Activated T-helper 1 cell treated with Interleukin-2 at 50 U/mL for 16 hours (primary cell): ENCODE data around the gene EZH2.

Experiments
- DNase-seq: peaks from one replicate; pipeline ENCODE4 v3.0.0-alpha.2; 2020; ENCODE audit warnings: low read depth

The EZH2 gene

DNA sequence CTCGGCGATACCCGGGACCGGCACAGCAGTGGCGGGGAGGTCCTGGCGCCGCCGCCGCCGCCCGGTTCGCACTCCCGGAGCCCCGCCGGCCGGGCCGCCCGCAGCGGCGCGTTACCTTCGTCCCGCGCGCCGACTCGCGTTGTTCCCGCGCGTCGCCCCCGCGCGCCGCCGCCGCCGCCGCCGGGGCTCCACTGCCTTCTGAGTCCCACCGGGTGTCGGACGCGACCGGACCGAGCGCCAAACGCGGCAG is at the start of gene EZH2:
Gene EZH2, minus strand, starts transcription at position 243 of the 250 bp plus-strand sequence. CDS start 36,993 bp downstream, outside the sequence.
- DNase-seq: no peak

DNA sequence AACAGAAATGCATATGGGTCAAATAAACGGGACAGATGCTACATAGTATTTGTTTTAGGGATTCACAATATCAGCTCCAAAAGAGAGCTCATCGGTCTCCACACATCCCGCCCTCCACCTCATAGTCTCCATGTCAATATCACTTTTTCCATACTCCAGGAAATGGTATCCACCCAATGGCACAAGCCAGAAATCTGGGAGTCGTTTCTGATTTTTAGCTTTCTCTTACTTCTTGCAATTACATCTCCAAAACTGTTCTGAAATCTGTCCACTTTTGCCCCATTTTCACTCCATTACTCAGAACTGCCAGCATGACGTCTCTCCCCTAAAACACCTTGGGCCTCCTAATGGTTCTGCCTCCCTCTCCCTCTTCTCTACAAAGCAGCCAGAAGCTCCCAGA is 47.4 kb upstream of the EZH2 start:
- no peak for DNase-seq

DNA sequence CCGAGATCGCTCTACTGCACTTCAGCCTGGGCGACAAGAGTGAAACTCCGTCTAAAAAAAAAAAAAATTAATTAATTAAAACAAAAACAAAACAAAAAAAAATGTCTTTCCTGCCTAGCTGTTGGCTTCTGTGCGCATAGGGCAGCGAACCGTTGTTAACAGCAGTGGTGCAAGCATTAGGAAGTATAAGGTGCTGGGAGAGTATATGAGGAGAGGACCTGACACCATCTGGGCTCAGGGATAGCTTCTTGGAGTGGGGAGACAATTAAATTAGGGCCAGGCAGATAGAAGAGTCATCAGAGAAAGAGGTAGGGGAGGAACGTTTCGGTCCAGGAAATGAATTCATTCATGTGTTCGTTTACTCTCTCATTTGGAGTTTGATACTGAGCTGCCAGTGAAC is 46.2 kb upstream of the EZH2 start:
- DNase-seq: no peak

DNA sequence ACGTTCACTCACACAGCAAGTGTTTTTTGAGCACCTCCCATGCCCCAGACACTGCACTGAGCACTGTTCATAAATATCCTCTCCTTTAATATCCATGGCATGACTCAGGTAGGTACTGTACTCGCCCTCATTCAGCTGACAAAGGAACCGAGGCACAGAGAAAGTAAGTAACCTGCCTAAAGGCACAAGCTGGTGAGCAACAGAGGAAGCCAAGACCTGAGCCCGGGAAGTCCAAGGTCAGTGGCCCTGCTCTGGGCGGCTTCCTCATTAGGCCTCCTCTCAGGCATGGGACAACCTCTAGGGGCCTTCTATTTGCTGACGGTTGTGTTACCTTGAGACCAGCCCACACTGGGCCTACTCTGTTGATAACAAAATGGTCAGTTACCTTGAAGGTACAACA is 45.1 kb upstream of the EZH2 start:
- DNase-seq: no peak

DNA sequence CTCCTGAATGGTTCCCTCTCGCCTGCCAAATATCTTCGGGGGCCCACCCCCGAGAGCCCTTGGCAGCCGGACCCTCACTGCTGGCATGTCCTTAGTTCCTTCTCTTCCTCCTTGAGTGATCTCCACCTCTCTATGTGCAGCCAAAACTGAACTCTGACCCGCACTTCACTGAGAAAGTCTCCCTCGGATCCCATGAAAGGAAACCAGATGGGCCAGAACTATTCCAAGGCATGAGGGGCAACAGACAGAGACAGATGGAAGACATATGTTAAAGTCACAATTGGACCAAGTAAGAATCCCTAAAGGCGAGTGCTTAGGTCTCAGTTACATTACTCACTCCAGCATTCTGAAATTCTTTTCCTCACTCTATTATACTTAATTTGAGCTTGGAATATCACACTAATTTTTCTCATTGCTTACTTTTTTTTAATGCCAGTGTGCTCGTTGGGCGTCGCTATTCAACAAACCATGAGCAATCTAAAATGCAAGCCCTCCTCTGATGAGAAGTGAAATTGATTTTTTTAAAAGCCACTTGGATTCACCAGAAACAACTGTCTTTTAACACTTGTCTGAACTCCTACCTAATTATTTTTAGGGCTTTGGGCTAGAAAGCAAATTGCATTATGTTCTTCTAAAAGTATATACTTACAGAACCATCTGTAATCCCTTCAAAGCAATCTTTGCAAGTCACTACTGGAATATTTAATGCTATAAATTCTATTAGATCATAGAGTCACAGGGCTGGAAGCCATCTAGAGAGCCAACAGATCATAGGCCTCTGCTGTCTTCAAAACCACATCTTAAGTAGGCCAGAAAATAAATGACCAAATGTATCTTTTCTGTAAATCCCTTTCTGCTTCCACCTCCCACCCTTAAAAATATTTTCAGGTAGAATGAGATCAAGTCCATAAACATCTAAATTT is 43.3 kb upstream of the EZH2 start:
- DNase-seq: no peak

DNA sequence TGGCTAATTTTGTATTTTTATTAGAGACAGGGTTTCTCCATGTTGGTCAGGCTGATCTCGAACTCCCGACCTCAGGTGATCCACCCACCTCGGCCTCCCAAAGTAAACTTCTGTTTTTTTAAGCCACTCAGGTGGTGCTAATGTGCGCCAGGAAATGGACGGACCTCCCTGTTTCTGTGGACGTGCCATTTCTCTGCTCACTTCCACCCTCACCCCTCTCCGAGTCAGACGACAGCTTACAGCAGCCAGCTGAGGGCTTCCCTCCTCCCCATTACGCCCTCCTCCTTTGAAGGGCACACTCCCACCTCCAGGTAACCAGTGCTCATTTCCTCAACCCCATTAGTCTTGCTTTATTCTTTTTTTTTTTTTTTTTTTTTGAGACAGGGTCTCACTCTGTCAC is 41.7 kb upstream of the EZH2 start:
- DNase-seq: no peak

DNA sequence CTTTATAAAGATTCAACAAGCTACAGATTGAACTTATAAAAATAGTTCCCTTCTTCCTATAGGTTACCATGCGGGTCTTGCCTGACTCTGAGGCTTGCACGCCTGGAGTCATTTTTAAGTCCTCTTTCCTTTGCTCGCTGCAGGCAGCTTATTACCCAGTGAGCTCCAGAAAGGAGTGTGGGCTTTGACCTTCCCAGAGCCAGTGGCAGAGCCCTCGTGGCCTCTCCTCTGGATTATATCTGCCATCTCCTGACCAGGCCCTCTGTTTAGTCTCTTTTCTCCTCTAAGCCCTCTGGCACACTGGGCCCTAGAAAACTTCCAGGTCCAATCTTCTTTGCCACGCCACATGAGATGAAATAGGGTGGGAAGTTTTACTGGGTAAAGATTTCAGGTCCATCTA is 39.9 kb upstream of the EZH2 start:
- no peak for DNase-seq

DNA sequence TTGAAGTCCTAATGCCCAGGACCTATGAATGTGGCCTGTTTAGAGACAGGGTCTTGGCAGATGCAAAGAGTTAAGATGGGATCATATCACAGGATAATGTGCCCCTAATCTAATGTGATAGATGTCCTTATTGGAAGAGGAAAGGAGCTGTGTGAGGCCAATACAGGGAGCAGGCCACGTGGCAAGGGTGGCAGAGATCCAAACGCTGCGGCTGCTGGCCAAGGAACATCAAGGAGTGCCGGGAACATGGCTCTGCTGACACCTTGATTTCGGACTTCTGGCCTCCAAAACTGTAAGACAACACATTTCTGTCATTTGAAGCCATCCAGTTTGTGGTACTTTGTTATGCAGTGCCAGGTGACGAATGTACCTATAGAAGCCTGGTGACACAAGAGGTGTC is 37.7 kb upstream of the EZH2 start:
- DNase-seq: no peak

DNA sequence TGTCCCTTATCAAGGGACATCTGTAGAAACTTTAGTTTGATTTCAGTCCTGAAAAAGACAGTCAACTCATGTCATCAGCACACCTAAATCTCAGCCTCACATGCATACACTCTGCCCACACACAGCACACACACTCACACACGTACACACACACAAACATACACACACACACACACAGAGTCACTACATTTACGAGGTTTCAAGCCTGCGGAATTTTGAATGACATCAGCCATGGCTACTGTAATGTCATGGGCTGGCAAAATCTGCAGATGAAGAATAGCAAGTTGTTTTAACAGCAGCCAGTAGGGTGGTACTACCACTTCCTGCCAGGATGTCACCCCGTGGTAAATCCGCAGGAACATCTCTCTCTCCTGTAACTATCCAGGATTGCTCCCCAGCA is 37.1 kb upstream of the EZH2 start:
- DNase-seq: no peak

DNA sequence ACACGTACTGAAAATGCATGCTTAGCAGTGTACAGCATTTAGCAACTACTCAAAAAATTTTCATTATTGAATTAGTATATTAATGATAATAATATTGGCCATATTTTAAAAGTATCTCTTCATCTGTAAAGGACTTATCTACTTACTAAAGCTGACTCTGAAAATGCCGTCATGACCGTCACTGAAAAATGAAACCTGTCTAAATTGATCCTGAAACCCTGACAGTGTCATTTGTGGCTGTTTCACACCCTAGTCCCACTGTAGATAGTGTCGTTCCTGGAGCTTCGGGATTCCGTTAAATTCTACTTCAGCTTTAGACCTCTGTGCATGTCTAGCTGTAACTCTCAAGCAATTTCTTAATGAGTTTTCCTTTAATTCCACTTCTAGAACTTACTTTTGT is 35.8 kb upstream of the EZH2 start:
- no peak for DNase-seq

DNA sequence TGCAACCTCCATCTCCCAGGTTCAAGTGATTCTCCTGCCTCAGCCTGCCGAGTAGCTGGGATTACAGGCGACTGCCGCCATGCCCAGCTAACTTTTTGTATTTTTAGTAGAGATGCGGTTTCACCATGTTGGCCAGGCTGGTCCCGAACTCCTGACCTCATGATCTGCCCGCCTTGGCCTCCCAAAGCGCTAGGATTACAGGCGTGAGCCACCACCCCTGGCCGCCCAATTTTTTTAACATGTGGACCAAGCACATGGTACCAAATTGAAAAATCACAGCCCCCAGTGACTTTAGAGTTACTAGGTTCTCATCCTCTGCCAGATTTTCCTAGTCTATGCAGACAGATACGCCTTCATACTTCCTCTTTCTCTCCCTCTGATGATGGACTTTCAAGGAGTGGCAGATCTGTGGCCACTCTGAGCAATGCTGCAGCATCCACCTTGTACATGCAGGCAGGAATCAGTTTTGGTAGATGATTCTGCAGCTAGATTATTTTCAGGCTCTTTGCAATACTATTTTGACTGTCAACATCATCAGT is 34.0 kb upstream of the EZH2 start:
- DNase-seq: no peak

DNA sequence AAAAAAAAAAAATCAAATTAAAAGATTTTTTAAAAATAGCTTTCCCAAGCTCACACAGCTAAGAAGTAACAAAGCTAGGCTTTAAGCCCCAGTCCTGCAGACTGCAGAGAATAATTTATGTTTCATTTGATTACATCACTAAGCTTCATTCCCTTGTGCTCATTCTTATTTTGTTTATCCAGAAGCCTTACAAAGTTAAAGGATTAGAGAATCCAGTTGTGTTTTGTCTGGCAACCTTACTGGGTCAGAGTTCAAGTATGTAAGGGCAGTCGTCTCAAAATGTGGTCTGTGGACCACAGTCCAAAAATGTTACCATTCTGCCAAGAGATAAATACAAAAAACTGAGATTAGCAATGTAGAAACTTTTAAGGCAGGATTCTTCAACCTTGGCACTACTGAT is 32.1 kb upstream of the EZH2 start:
- DNase-seq: no peak

DNA sequence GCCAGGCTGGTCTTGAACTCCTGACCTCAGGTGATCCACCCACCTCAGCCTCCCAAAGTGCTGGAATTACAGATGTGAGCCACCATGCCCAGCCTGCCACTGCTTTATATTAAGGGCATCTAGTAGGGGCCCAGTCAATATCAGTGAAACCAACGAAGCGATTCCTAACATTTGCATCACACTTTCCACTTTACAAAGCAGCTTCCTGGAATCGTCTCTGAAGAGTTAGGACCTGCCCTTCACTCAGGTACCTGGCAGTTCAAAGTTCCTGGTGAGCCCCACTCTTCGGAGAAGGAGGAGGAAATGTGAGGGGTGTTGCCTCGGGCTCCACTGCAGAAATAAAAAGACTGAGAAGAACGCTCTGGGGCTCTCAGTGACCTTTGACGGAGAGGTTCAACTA is 31.1 kb upstream of the EZH2 start:
- DNase-seq: no peak

DNA sequence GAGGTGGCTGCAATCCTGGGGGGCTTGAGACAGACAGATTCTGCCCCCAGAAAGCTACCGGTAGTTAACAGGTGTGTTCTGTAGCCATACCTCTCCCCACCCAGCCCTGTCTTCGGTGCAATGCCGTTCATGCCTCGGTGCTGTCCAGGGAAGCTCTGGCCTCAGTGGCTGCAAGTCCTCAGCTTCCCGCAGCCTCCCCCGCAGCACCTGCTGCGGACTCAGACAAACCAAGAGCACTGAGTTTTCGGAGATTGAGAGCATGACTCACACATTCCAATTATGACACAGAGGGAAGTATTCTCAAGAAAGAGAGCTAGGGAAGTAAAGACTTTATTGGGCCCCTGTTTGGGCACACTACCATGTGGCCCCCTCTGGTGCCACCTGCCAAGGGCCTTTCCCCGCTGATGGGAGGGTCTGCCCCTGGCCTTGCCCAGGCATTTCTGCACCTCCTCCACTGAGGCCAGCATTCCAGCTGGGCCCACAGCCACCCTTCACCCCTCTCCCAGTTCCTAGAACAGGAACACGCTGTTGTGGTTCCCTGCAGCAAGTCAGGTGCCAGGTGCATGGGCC is 30.2 kb upstream of the EZH2 start:
- DNase-seq: no peak

DNA sequence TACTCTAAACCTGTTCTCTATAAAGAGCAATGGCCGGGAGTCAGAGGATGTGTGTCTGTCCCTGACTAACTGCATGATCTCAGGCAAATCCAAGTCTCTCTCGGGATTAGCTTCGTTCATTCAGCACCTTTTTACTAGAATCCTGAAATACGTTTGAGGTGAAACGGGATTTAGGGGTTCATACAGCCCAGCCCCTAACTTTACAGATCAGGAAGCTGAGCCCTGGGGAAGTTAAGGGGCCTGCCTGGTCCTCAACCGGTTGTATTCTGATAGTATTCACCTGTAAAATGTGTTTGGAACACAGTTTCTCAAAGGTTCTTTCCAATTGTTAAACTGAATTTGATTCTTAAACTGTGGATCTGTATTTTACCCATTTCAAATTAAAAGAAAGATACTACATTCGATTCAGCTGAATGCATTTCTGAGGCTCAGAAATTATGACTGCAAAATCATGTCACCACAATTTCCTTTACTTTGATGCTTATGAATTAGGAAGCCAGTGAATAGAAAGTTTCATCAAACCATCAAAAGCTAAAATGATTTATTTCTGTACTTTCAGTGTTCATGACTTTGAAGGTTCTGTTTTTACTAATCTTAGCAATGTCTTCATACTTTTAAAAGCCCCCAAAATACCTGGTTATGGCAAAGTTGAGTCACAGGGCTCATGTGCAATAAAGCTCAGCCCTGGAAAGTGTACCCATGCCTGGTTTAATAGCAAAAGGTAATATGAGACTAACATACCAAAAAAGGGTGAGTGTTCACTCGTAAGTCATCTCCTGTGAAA is 28.9 kb upstream of the EZH2 start:
- no peak for DNase-seq

DNA sequence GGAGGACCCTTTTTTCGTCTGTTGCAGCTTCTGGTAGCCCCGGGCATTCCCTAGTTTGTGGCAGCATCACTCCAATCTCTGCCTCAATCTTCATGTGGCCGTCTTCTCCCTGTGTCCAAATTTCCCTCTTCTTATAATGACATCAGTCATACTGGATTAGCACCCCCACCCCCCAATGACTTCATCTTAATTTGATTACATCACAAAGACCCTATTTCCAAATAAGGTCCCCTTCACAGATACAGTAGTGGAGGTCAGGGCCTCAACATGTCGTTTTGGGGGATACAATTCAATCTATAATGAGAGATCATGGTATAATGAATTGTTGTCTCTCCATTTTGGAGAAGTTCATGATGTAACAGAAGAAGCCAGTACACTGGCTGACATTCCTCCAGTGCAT is 28.1 kb upstream of the EZH2 start:
- DNase-seq: no peak

DNA sequence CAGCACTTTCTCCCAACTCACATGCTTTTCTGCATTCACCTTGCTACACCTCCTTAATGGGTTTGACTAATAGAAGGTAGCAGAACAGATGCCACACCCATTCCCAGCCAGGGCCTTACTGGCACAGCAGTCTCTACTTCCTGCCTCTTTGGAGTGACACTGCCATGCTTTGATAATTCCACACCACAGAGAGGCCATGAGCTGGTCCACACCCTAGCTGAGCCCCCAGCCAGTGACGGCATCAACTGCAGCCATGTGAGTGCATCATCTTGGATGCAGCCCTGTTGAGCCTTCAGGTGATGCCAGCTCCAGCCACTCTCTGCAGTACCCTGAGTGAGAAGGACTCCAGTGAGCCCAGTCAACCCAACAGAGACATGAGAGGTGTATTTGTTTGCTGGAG is 27.5 kb upstream of the EZH2 start:
- no peak for DNase-seq

DNA sequence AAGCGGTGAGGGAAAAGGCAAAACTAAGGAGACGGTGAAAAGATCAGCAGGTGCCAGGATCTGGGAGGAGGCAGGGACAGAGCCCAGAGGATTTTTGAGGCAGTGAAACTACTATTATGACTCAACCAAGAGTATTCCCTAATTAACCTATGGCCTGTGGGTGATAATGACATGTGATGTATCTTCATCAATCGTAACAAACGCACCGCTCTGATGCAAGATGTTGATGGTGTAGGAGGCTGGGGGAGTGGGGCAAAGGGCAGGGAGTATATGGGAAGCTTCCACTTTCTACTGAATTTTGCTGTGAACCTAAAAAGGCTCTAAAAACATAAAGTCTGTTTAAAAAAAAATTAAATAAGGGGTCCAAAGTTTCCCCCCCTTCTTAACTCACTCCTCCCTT is 25.5 kb upstream of the EZH2 start:
- DNase-seq: no peak

DNA sequence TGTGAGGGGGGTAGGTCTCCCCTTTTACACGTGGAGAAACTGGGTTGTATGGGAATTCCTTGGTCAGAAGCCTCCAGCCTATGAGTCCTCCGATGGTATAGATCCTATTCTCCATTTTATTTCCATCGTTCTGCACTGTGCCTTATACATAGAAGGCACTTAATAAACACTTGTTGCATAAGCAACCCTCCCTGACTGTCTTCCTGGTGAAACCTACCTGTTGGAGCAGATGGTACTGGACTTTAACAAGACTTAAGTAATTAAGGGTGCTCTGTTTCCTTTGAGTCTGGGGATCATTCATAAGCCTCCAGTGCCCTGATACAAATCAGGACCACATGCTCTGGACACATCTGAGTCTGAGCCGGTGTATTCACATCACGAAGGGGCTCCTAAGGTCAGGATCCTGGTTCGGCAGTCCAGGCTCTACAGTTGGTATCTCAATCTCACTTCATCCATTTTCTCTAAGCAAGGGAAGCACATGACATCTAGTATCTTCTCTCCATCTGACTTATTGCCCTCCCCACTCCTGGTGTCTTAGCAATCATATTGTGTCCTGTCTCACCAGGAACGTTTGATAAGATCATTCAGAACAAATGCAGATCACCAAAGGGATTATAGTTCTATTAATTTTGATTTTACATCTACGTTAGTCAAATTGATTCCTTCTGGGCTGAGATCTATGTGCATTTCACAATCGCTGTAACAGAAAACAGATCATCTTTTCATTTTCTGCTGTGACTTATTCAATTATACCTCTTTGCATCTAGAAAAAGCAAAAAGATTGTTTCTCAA is 22.8 kb upstream of the EZH2 start:
- DNase-seq: no peak

DNA sequence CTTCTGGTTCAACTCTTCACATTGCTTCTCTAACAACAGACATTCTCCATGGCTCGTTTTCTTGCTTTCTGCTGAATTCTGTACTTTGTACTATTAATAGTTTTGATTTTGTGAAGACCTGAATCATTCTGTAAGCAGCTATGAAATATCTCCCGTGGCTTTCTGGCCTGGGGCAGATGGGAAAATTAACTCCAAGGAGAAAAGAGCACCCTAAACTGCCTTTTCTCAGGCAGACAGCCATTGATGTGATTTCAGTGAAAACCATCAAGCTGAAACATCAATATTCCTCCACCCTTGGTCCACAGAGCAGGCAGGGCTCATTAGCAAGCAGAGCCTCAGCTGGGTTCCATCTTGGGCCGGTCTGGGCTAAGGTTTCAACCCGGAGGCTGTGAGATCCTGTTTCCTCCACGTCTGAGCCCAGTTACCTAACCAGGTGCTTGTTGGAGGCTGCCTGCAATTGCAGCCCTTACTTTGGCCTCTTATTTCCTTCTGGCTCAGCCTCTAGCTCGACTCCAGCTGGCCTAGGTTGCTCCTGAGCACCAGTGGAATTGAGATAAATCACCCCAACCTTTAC is 21.1 kb upstream of the EZH2 start:
- no peak for DNase-seq

DNA sequence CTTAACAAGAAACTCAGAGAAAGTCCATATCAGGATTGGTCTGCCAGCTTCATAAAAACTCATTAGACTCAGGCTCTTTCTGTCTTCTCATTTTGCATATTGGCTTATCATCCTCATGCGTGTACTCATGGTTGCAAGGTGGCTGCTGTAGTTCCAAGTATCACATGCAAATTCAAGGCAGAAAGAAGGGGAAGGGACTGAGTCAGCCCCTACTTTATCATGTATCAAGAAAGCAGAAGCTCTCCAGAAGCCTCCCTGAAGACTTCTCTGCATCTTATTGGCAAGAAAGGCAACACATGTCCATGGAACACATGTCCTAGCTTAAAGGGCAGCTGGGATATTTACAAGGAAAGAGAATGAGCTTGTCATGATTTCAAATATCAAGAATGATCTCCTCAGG is 19.4 kb upstream of the EZH2 start:
- DNase-seq: no peak

DNA sequence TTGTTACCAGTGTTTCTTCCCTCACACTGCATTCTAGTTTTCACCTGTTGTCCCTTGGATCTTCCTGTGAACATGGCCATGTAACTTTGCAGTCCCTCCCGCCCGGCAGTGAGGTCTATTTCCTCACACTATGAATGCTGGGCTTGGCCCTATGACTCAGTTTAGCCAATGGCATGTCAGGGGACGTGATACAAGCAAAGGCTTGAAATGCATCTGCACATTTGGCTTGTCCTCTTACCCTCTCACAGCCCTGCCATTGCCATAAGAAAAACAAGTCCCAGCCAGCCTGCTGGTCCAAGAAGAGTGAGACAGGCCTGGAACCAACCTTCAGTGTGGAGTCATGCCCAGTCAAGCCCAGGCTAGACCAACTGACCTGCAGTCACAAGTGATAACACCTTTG is 17.1 kb upstream of the EZH2 start:
- DNase-seq: no peak
